ENCODE data around the gene RGS14.
"Not testable (repeated sequence)": the region's sequence is repeated elsewhere in the genome, so short reads cannot be mapped to it uniquely, and the experiment has no call there.

Gene RGS14

DNA sequence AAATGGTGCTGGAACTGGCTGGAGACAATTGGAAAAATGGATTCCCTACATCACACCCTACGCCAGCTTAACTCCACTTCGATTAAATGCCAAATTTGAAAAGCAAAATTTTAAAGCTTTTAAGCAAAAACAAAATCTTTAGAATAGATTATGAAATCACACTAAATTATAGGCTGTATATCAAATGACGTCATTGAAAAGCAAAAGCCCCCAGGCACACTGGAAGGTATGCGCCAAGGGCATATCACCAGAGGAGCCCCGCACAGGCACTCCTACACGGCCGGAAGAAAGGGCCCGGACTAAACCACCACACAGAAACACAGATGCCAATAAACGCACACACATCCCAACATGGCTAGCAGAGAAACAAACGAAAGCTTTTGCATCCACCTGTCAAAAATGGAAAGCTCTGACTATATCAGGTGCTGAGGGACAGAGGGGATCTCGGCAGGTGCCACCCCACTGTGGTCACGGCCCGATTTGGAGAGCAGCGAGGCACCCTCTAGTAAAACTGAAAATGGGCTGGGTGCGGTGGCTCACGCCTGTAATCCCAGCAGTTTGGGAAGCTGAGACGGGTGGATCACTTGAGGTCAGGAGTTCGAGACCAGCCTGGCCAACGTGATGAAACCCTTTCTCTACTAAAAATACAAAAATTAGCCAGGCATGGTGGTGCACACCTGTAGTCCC lies 29.0 kb upstream of the RGS14 start:
- DNase-seq (ENCODE audit: low read depth, low spot score): no peak

DNA sequence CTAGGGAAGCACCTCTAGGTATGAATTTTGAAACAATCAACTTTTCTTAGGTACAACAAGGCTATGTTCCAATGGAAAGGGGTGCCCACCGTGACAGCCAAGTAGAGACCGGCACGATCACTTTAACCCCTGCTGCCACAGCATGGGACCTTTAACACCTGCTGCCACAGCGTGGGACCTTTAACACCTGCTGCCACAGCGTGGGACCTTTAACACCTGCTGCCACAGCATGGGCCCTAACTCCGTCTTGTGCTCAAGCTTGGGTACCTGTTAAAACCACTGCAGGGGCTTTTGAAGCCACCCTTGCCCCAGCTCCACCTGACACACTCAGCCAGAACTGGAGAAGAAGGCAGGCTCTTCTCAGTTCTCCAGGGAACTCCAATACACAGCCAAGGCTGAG lies 27.8 kb upstream of the RGS14 start:
- DNase-seq (ENCODE audit: low read depth, low spot score): no peak

DNA sequence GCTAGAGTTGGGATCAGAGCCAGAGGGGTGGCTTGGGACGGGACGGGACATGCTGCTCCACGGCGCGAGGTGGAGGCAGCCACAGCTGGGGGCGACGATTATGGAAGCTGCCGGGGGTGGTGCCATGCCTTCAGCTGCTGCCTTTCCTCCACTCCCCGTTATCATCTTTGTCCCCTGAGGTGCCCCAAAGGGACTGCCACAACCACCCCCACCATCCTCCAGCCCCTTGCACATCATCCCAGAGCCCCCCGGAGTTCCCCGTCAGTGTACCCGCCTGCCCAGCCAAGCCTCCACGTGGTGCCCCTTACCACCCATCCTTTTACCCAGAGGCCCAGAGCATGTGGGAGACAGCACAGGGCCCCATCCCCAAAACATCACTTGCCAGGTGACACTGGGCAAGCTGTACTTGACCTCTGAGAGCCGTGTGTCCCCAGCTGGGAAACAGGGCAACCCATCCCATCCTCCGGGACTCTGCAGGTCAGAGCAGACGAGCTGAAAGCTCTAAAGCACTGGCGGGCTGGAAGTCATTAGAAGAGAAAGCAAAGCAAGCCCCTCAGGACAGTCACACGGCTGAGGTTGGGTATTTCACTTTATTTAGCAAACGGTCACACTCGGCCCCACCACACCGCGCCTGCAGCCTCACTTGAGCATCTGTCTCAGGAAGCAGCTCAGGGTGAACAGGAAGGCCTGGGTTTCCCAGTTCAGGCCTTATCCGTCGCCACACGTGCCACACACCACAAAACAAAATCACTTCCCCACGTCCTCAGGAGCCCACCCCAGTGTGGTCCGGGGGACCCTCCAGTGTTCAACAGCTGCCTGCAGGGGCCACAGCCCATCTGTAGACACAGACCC lies 26.5 kb upstream of the RGS14 start:
- no peak for DNase-seq (ENCODE audit: low read depth, low spot score)

DNA sequence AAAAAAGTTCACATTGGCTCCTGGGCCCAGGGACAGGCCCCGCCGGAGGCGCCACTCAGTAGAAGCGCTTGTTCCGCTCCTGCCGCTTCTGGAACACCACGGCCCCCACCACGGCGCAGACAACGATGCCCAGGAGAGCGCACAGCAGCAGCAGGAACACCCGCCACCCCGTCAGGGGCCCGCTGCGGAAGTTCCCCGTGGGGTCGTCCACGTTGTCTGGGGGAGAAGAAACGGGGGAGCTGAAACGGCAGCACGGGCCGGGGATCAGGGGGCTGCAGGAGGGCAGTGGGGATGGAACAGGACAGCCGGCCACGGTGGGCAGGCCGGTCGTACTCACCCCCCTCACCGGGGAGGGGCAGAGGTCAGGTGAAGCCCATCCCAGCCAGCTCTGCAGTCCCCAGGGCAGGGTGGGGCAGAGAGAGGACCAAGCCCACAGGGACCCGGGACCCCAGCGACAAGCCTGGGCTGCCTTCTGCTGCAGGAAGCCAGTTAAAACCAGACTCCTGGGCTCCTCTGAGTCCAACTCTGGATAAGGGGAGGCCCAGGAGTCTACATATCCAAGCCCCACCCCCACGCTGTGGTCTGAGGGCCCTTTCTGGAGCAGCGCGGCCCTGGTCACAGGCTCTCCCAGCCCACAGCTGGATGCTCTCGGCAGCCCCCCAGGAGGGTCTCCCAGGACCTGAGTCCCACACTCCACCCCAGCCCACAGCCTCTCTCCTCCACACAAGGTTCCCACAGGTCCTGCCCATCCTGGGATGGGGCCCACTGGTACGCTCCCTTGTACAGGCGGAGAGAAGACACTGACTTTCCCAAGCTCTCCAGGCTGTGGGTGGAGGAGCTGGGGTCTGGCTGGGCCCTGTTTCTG lies 25.5 kb upstream of the RGS14 start:
- no peak for DNase-seq (ENCODE audit: low read depth, low spot score)

DNA sequence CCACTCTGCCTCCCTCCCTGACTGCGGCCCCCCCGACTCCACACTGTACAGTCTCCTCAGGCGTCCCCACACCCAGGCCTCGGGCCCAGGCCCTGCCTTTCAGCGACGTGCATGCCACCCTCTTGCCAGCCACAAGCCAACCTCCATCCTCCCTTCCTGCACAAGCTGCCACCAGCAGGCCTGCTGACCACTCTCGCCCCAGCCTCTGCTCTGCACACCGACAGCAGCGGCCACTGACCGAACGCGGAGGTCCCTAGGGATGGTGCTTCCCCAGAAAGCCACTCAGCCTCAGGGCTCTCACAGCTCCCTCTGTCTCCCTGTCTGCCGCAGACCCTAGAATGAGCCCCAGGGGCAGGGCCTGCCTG lies 24.8 kb upstream of the RGS14 start:
- no peak for DNase-seq (ENCODE audit: low read depth, low spot score)

DNA sequence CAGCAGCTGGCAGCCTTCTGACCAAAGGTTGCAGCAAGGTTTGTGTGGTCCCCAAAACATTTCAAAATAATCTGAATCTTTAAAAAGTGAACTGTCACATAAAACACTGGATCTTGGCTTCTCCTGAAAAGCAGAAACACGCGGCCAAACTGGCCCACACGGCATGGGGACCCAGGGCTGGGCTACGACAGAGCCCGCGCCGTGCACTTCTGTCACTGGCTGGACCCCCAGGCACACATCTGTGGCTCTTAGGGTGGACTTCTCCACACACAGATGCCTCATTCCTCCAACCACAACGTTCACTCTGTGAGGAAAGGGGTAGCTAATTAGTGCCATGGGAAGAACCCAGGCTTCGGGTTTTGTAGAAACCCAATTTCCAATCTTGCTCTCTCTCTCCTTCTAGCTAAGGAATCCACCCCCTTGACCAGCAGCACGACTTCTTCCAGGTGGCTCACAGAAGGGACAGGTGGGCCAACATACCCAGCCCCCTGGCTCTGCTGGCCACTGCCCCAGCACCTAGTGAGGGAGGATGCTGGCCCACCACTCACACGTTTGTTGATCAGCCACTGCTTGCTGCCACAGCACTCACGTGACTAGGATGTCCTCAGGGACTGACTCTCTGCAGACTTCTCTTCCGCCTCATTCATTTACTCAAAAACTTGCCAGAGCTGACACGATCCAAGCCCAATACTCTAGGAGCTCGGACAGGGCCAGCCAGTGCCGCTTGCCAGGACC lies 24.1 kb upstream of the RGS14 start:
- no peak for DNase-seq (ENCODE audit: low read depth, low spot score)

DNA sequence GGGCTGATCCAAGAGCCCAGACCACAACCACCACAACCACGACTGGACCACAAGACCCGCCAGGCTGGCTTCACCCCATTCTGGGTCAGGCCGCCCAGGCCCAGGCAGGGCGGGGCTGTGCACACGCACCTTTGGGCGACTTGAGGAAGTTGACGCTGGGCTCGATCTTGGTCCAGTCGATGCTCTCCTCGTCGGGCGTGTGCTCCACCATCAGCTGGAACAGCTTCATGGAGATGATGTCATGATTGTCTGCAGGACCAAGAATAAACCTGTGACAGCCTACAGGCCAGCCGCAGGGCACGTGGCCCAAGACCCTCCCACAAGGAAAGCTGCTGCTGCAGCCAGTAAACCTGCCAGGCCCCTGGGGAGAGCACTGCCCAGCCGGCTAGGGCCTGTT lies 23.6 kb upstream of the RGS14 start:
- DNase-seq (ENCODE audit: low read depth, low spot score): no peak

DNA sequence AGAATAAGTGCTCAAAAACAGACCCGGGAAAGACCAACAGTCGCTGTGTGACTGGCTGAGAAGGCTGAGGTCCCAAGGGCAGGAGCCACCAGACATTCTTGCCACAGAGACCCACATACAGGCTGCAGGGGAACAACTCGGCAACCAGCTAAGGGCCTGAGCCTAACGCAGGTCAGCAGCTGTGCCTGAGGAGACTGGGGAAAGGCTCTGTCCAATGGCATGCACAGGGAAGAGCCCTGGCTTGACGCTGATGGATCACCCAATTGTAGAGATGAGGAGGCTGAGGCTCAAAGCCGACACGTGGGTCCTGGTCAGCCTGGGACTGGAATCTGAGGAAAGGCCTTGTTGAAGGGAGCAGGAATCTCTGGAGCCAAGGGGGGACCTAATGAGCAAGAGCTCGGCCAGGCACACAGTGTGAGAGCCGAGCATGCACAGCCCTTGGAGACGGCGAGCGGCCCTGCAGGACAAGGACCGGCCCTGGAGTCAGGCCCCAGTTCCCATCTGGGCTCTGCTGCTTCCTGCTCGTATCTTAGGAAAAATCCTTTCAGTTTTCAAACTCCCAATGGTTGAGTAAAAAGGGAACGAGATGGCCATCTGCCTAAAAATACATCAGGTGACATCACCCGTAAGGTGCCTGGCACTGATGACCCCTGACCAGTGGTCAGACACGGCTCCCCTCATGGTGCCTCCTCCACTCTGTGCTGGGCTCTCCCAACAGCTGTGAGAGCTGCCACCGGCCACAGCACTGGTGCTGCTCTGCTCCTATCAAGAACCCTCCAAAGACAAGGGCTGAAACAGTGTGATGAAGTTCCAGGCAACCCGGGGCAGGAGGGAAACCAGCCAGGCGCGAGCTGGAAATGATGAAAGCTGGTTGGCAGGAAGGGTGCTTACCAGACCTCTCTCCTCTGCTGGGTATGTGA lies 22.7 kb upstream of the RGS14 start:
- DNase-seq (ENCODE audit: low read depth, low spot score): no peak

DNA sequence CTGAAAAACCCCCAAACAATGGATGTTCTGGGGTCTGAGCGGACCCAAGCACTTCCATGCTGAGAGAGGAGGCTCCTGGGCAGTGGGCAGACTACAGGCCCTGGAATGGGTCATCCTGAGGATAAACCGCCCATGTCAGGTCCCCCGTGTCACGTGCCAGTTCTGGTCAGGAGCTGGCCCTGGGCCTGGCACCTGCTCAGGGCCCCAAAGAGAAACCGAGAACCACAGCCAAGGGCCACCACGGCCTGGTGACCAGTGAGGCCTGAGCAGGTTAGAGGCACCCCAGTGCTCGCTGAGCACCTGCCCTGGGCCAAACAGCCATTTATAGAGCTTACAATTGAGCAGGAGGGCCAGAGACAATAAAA lies 22.0 kb upstream of the RGS14 start:
- DNase-seq (ENCODE audit: low read depth, low spot score): no peak

DNA sequence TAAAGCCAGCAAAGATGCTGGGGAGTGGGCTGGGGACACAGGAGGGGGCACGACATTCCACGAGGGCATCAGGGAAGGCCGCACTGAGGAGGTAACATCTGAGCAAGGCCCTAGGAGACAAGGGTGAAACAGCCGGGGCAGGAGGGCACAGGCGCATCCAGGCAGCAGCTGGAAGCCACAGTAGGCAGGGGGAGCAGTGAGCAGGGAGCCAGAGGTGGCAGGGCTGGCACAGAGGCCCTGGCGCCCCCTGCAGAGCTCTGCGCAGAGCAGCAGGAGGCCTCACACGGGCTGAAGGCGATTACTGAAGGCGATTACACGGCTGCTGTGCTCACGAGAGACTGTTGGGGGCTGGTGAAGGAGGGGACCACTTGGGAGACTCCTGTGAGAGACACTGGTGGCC lies 21.6 kb upstream of the RGS14 start:
- no peak for DNase-seq (ENCODE audit: low read depth, low spot score)

DNA sequence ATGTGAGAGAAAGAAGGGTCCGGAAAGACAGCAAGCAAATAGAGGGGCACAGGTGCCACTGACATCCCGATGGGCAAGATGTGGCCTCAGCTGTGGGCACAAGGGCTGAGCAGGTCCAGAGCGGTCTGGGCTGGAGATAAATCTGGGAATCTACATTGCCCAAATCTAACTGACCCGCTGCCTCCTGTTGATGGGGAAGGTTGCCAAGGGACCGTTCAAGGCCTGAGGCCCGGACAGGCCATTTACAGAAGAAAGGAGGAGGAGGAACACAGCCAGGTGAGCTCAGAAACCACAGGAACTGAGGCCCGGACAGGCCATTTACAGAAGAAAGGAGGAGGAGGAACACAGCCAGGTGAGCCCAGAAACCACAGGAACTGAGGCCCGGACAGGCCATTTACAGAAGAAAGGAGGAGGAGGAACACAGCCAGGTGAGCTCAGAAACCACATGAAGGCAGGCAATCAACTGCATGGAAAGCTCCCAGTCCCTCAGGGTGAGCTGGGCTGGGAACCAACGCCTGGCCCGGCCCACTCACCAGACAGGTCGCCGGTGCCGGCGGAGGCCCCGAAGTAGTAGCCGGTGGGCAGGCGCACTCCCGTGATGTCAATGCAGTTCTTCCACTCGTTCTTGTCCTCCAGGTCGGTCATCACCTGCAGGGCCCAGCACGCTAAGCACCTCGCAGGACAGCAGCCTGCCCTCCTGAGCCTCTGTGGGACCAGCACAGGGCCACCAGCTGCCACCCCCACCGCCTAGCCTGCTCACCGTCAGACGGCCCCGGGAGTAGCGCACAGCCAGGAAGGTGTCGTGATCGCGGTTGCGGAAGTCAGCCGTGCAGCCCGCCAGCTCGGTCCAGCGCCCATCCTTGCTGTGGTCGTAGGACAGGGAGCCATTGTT lies 20.9 kb upstream of the RGS14 start:
- no peak for DNase-seq (ENCODE audit: low read depth, low spot score)

DNA sequence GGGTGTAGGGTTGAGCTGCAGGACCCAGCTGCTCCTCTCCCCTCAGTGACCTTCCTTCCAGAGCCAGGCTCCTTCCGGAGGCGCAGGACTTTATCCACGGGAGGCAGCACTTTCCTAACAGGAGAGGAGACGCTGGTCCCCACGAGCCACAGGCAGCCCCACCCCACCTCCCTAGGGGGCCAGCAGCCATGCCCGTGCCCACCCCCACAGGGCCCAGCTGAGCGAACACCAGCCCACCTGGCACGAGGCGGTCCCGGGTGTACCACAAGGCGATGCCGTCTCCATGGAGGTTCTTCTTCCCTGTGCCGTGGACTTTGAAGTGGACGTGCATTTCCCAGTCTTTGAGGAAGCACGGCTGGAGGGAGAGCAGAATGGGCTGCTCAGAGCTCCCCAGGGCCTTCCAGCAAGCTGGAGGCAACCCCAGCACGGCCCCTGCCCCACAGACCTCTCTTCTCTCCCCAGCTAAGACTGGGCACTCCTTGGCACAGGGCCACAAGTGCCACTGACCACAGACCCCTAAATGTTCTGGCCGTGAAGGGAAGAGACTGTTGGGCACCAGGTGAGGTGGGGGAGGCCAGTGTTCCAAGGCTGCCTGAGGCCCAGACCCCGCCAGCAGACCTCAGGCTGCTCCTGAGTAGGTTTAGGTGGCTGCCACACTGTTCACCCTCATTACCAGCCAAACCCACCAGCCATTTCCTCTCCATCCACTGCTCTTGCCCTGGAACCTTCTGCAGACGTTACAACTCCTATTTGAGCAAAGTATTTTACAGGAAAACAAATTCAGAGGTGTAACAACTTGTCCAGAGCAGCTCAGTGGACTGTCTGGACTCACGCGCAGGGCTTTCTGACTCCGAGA lies 19.2 kb upstream of the RGS14 start:
- DNase-seq (ENCODE audit: low read depth, low spot score): no peak

DNA sequence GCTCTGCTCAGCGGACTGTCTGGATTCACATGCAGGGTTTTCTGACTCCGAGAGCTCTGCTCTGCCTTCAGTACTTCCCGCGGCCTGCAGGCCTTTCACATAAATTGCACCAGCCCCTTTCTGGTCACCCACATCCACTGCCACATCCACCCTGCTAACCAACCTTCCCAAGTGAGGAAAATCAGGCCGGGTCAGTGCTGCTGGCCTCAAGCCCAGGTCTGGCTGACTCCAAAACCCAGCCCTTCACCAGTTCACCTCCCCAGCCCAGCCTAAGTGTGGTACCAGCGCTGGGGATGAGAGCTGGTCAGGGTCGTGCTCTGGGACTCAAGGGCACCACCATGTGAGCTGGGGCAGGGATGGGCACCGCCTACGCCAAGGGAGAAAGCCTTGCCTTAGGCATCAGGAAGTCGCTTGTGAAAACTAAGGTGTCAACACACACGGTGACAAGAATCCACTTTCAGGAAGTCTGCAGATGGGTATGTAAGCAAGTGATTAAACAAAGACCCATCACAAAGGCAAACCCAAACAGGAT lies 18.6 kb upstream of the RGS14 start:
- no peak for DNase-seq (ENCODE audit: low read depth, low spot score)

DNA sequence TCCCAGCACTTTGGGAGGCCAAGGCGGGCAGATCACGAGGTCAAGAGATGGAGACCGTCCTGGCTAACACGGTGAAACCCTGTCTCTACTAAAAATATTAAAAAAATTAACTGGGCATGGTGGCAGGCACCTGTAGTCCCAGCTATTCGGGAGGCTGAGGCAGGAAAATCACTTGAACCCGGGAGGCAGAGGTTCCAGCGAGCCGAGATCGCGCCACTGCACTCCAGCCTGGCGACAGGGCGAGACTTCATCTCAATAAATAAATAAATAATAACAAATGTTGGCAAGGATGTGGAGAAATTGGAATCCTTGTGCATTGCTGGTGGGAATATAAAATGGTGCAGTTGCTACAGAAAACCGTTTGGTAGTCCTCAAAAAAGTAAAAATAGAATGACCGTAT lies 14.7 kb upstream of the RGS14 start:
- not testable (repeated sequence) for DNase-seq (ENCODE audit: low read depth, low spot score)

DNA sequence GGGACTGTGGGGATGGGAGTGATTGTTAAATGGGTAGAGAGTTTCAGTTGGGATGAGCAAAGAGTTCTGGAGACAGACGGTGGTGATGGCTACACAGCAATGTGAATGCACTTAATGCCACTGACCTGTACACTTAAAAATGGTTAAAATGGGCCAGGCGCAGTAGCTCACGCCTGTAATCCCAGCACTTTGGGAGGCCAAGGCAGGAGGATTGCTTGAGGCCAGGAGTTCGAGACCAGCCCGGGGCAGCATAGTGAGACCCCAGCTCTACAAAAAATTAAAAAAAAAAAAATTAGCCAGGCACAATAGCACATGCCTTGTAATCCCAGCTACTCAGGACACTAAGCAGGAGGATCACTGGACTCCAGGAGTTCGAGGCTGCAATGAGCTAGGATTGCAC lies 13.9 kb upstream of the RGS14 start:
- DNase-seq (ENCODE audit: low read depth, low spot score): no peak

DNA sequence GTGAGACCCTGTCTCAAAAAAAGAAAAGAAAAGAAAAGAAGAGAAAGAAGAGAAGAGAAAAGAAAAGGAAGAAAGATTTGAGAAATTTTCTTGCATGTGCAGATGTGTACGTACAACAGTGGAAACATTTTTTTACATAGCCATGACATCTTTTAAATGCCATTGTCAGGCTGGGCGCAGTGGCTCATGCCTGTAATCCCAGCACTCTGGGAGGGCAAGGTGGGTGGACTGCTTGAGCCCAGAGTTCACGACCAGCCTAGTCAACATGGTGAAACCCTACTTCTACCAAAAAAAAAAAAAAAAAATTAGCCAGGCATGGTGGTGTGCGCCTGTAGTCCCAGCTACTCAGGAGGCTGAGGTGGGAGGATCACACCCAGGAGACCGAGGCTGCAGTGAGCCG lies 12.8 kb upstream of the RGS14 start:
- DNase-seq (ENCODE audit: low read depth, low spot score): no peak

DNA sequence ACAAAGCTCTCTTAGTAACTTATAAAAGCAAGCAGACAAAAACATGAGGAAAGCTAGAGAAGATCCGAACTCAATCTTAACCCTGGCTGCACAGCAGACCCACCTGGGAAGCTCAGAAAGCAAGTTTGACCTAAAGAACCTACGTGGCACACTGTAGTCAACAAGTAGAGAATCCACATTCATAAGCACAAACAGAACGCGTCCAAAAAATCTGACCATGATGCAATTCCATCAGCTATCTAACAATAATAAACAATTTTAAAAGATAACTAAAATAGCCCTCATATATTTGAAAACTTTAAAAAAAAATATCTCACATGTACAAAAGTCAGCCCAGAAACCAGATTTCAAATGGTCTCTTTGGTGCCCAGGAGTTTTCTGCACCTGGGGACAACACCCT lies 10.9 kb upstream of the RGS14 start:
- no peak for DNase-seq (ENCODE audit: low read depth, low spot score)

DNA sequence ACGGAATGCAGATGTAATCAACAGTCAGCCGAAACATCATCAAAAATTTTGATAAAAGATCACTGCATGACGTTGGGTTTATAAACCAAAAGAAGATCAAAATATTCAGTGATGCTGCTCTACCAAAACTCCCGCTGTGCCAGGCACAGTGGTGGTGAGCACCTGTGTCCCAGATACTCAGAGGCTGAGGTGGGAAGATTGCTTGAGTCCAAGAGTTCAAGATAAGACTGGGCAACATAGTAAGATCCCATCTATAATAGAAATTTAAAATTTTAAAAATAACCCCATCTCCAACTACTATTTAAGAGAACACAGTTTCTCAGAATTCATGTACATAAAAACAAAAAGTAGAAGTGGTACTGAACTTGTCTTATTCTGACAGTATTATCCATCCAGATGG lies 10.0 kb upstream of the RGS14 start:
- no peak for DNase-seq (ENCODE audit: low read depth, low spot score)

DNA sequence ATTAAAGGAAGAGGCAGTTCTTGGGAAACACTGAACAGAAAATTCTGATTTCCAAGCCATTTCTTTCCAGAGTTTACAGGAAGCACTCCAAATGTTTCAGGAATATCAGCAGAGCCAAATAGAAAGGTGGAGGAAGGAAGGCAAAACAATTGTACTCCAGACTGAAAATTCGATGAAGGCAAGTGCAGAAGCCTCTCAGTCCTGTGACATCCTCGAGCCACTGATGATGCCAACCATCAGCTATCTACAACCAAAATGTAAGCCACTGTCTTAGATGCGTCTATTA lies 8.4 kb upstream of the RGS14 start:
- no peak for DNase-seq (ENCODE audit: low read depth, low spot score)
